C4-2B (cell line): ENCODE data around the gene DNTTIP2.
"Not testable (repeated sequence)": the region's sequence is repeated elsewhere in the genome, so short reads cannot be mapped to it uniquely, and the experiment has no call there.

Experiments
- H3K27ac ChIP-seq: fragments of 450-650 bp; 2 replicates; pipeline ENCODE4 v1.5.1; 2017
- CTCF ChIP-seq: fragments of 450-650 bp; conservative IDR thresholded peaks from 2 replicates; pipeline ENCODE4 v1.5.1; 2017; ENCODE audit warnings: mild to moderate bottlenecking
- ZFX ChIP-seq: fragments of 450-650 bp; IDR thresholded peaks from 2 replicates; pipeline ENCODE4 v1.6.1; 2017

Gene DNTTIP2

GRCh38 chr1:93839753-93840152, 39.3 kb downstream of the DNTTIP2 start:
- H3K27ac ChIP-seq: no peak overlapping the region
- TF ChIP-seq CTCF (no peak), ZFX (no peak)

GRCh38 chr1:93839307-93839706, 39.7 kb downstream of the DNTTIP2 start:
- TF ChIP-seq ZFX (no peak), CTCF (no peak)
- no peak overlapping the region for H3K27ac ChIP-seq

- no peak for TF ChIP-seq ZFX
- no peak for TF ChIP-seq CTCF
- H3K27ac ChIP-seq: no peak overlapping the region
These were observed 41.0 kb downstream of the DNTTIP2 start for GRCh38 chr1:93837961-93838360.

- H3K27ac ChIP-seq: not testable (repeated sequence)
These were observed 45.7 kb downstream of the DNTTIP2 start for GRCh38 chr1:93833293-93833692.

- no peak for TF ChIP-seq CTCF
- no peak for TF ChIP-seq ZFX
These were observed 49.9 kb downstream of the DNTTIP2 start for GRCh38 chr1:93829061-93829460.

GRCh38 chr1:93828367-93828755, 50.6 kb downstream of the DNTTIP2 start:
- TF ChIP-seq CTCF (no peak), ZFX (no peak)

More at GRCh38 chr1:93829061-93829460, 49.9 kb downstream of the DNTTIP2 start:
- no peak overlapping the region for H3K27ac ChIP-seq

GRCh38 chr1:93827633-93828366, 51.2 kb downstream of the DNTTIP2 start:
- H3K27ac ChIP-seq: no peak overlapping the region
- no peak for TF ChIP-seq CTCF
- no peak for TF ChIP-seq ZFX

More at GRCh38 chr1:93828367-93828755, 50.6 kb downstream of the DNTTIP2 start:
- H3K27ac ChIP-seq: no peak overlapping the region

- TF ChIP-seq CTCF (no peak), ZFX (no peak)
- no peak overlapping the region for H3K27ac ChIP-seq
These were observed 51.9 kb downstream of the DNTTIP2 start for GRCh38 chr1:93827128-93827527.
